ENCODE data around the gene SP7. TPM values are rescaled to one million over a fixed set of nuclear protein-coding genes. Genes with fewer than 3 reads are reported as not detected.

Gene SP7
- total and polyA plus RNA-seq, 10 of the 15 experiments (the other 5 are each of a cell fraction or from before 2014, with no cell fraction given): 0.05 to 0.11 TPM; not detected in 8

GRCh38 chr12:53379389-53380103, 43.4 kb upstream of the SP7 start (continued):
- peak; percentile 84; the same call in 1 of the 2 replicates for TF ChIP-seq TAF1 (IDR thresholded peaks at IDR 0.05; ENCODE audit: borderline replicate concordance, low read depth, low read length)
- peak; percentile 100 for TF ChIP-seq PKNOX1 (IDR thresholded peaks at IDR 0.05)
- TF ChIP-seq SIX5 (IDR thresholded peaks at IDR 0.05; ENCODE audit: low read depth, low read length, severe bottlenecking): no peak
- TF ChIP-seq NFYA (IDR thresholded peaks at IDR 0.05; ENCODE audit: borderline replicate concordance, low read depth, low read length): peak; percentile 78
- TF ChIP-seq MLLT1 (IDR thresholded peaks at IDR 0.05): no peak
- TF ChIP-seq ZNF687 (IDR thresholded peaks at IDR 0.05): no peak
- peak; percentile 100 for TF ChIP-seq SKIL (IDR thresholded peaks at IDR 0.05; ENCODE audit: low read depth, poor library complexity, severe bottlenecking)
- TF ChIP-seq FOS (IDR thresholded peaks at IDR 0.05; ENCODE audit: borderline replicate concordance, extremely low read depth, insufficient read length): peak; percentile 96
- no peak for TF ChIP-seq HDAC6 (IDR thresholded peaks at IDR 0.05; ENCODE audit: unreplicated experiment)
- peak; percentile 99 for TF ChIP-seq IRF3 (IDR thresholded peaks at IDR 0.05)
- TF ChIP-seq PAX5 (IDR thresholded peaks at IDR 0.05; ENCODE audit: borderline replicate concordance, low read depth, low read length): 0 out of 2 replicates have a peak, but pooled peaks have one; percentile 4
- peak; percentile 97 for TF ChIP-seq YY1 (IDR thresholded peaks at IDR 0.05; ENCODE audit: low read depth, low read length)
- TF ChIP-seq ZNF24 (IDR thresholded peaks at IDR 0.05): no peak
- TF ChIP-seq RELA (IDR thresholded peaks at IDR 0.05; ENCODE audit: borderline replicate concordance, partially characterized antibody): no peak
- no peak for TF ChIP-seq PML (IDR thresholded peaks at IDR 0.05; ENCODE audit: low read length)
- TF ChIP-seq MEF2A (IDR thresholded peaks at IDR 0.05; ENCODE audit: insufficient read depth, low read depth, low read length): no peak
- TF ChIP-seq FOXM1 (IDR thresholded peaks at IDR 0.05; ENCODE audit: low read depth, low read length): peak; percentile 75
- TF ChIP-seq RB1 (IDR thresholded peaks at IDR 0.05; ENCODE audit: borderline replicate concordance): no peak
- TF ChIP-seq MYC (IDR thresholded peaks at IDR 0.05; ENCODE audit: insufficient read depth, insufficient read length, insufficient replicate concordance, low read length, severe bottlenecking): no peak
- TF ChIP-seq POU2F2 (IDR thresholded peaks at IDR 0.05; ENCODE audit: borderline replicate concordance, low read depth, low read length): peak; percentile 64; the same call in 2 of the 3 replicates
